H9 (cell line): ENCODE data around the gene FOXA2. TPM values are rescaled to one million over a fixed set of nuclear protein-coding genes. Genes with fewer than 3 reads are reported as not detected.

Experiments
- DNase-seq: peaks from one replicate; pipeline ENCODE4 v3.0.0-alpha.2; 2017
- H2AFZ ChIP-seq: one replicate; pipeline ENCODE4 v1.6.1; 2013; ENCODE audit warnings: mild to moderate bottlenecking, low read length, control low read depth, moderate library complexity
- H2AK5ac ChIP-seq: 2 replicates; pipeline ENCODE4 v1.6.1; 2013; ENCODE audit warnings: low read length, control low read depth, mixed read lengths; ENCODE audit not compliant: insufficient read length
- H2BK120ac ChIP-seq: one replicate; pipeline ENCODE4 v1.6.1; 2013; ENCODE audit warnings: low read depth, mild to moderate bottlenecking, low read length, control low read depth, inconsistent platforms; ENCODE audit not compliant: poor library complexity, severe bottlenecking
- H2BK12ac ChIP-seq: 2 replicates; pipeline ENCODE4 v1.6.1; 2013; ENCODE audit warnings: low read length, control low read depth, mixed read lengths, low read depth; ENCODE audit not compliant: insufficient read length
- H2BK15ac ChIP-seq: 2 replicates; pipeline ENCODE4 v1.6.1; 2013; ENCODE audit warnings: low read depth, low read length, control low read depth
- H2BK20ac ChIP-seq: one replicate; pipeline ENCODE4 v1.6.1; 2013; ENCODE audit warnings: low read depth, mild to moderate bottlenecking, low read length, control low read depth, inconsistent platforms; ENCODE audit not compliant: poor library complexity, severe bottlenecking
- H2BK5ac ChIP-seq: 2 replicates; pipeline ENCODE4 v1.6.1; 2013; ENCODE audit warnings: low read length, control low read depth, mixed read lengths; ENCODE audit not compliant: insufficient read length
- H3K14ac ChIP-seq: 2 replicates; pipeline ENCODE4 v1.6.1; 2013; ENCODE audit warnings: low read length, control low read depth; ENCODE audit not compliant: insufficient read depth
- H3K18ac ChIP-seq: 2 replicates; pipeline ENCODE4 v1.6.1; 2013; ENCODE audit warnings: low read depth, mild to moderate bottlenecking, mixed read lengths, low read length, control low read depth; ENCODE audit not compliant: insufficient read length
- H3K23ac ChIP-seq: 2 replicates; pipeline ENCODE4 v1.6.1; 2013; ENCODE audit warnings: low read length, control low read depth, mixed read lengths, low read depth; ENCODE audit not compliant: insufficient read length
- H3K23me2 ChIP-seq: 2 replicates; pipeline ENCODE4 v1.6.1; 2013; ENCODE audit warnings: low read depth, mild to moderate bottlenecking, mixed read lengths, low read length, control low read depth; ENCODE audit not compliant: insufficient read length, poor library complexity, severe bottlenecking
- H3K27ac ChIP-seq: 2 replicates; pipeline ENCODE4 v1.5.1; 2013; ENCODE audit warnings: low read length, control low read depth, mixed read lengths, low read depth; ENCODE audit not compliant: insufficient read length
- H3K27me3 ChIP-seq: 2 replicates; pipeline ENCODE4 v1.6.1; 2013; ENCODE audit warnings: low read length, control low read depth, inconsistent platforms; ENCODE audit not compliant: insufficient read depth
- H3K4ac ChIP-seq: 2 replicates; pipeline ENCODE4 v1.6.1; 2013; ENCODE audit warnings: low read depth, mild to moderate bottlenecking, control low read depth, inconsistent platforms, low read length, moderate library complexity
- H3K4me1 ChIP-seq: 2 replicates; pipeline ENCODE4 v1.6.1; 2013; ENCODE audit warnings: low read length, control low read depth, inconsistent platforms; ENCODE audit not compliant: insufficient read depth
- H3K4me2 ChIP-seq: 2 replicates; pipeline ENCODE4 v1.6.1; 2013; ENCODE audit warnings: low read length, control low read depth, mixed read lengths; ENCODE audit not compliant: insufficient read length, insufficient read depth
- H3K56ac ChIP-seq: 2 replicates; pipeline ENCODE4 v1.6.1; 2013; ENCODE audit warnings: low read depth, mild to moderate bottlenecking, mixed read lengths, low read length, control low read depth; ENCODE audit not compliant: insufficient read length
- H3K79me1 ChIP-seq: 2 replicates; pipeline ENCODE4 v1.6.1; 2013; ENCODE audit warnings: low read depth, mild to moderate bottlenecking, moderate library complexity, low read length, control low read depth, inconsistent platforms; ENCODE audit not compliant: insufficient read depth, poor library complexity, severe bottlenecking
- H3K79me2 ChIP-seq: 2 replicates; pipeline ENCODE4 v1.6.1; 2013; ENCODE audit warnings: low read length, control low read depth, inconsistent platforms; ENCODE audit not compliant: insufficient read depth
- H3K9ac ChIP-seq: 2 replicates; pipeline ENCODE4 v1.6.1; 2013; ENCODE audit warnings: low read length, control low read depth, mixed read lengths; ENCODE audit not compliant: insufficient read length; ENCODE audit errors: extremely low read depth
- H3K9me3 ChIP-seq: one replicate; pipeline ENCODE4 v1.6.1; 2013; ENCODE audit warnings: low read depth, low read length, inconsistent platforms; ENCODE audit not compliant: control insufficient read depth
- H3T11ph ChIP-seq: one replicate; pipeline ENCODE4 v1.6.1; 2013; ENCODE audit warnings: mild to moderate bottlenecking, low read length, control low read depth, inconsistent platforms
- H4K20me1 ChIP-seq: one replicate; pipeline ENCODE4 v1.6.1; 2013; ENCODE audit not compliant: control insufficient read depth, insufficient read length, insufficient read depth
- H4K5ac ChIP-seq: 2 replicates; pipeline ENCODE4 v1.6.1; 2013; ENCODE audit warnings: low read depth, mild to moderate bottlenecking, mixed read lengths, low read length, control low read depth; ENCODE audit not compliant: insufficient read length
- H4K8ac ChIP-seq: replicated peaks from 2 replicates; pipeline ENCODE4 v1.6.1; 2013; ENCODE audit warnings: low read length, control low read depth, mixed read lengths, low read depth; ENCODE audit not compliant: insufficient read length
- H4K91ac ChIP-seq: 2 replicates; pipeline ENCODE4 v1.6.1; 2013; ENCODE audit warnings: low read depth, mild to moderate bottlenecking, moderate library complexity, mixed read lengths, low read length, control low read depth; ENCODE audit not compliant: insufficient read length
- H3K27ac Mint-ChIP-seq, 3 experiments: 2 replicates in 2 of 3; 3 replicates in 1 of 3; pipeline ENCODE4 v1.8.0; 2020 to 2021; ENCODE audit warnings: mixed read lengths in 3 of 3, mild to moderate bottlenecking in 1 of 3, moderate library complexity in 1 of 3
- H3K27me3 Mint-ChIP-seq: 2 replicates; pipeline ENCODE4 v1.8.0; 2021; ENCODE audit warnings: low read depth, mild to moderate bottlenecking, moderate library complexity, mixed read lengths
- H3K36me3 Mint-ChIP-seq, 3 experiments: 2 replicates in 2 of 3; 3 replicates in 1 of 3; pipeline ENCODE4 v1.8.0; 2020 to 2021; ENCODE audit warnings: low read depth in 3 of 3, mixed read lengths in 3 of 3; ENCODE audit not compliant: insufficient read depth in 1 of 3
- H3K4me1 Mint-ChIP-seq, 2 experiments: 2 replicates each; pipeline ENCODE4 v1.8.0; 2020; ENCODE audit warnings: mixed read lengths in 2 of 2
- H3K4me3 Mint-ChIP-seq, 2 experiments: 2 replicates in 1 of 2; 3 replicates in 1 of 2; pipeline ENCODE4 v1.8.0; 2020 to 2021; ENCODE audit warnings: mild to moderate bottlenecking in 2 of 2, mixed read lengths in 2 of 2, moderate library complexity in 1 of 2
- H3K9me3 Mint-ChIP-seq, 2 experiments: 2 replicates in 1 of 2; 3 replicates in 1 of 2; pipeline ENCODE4 v1.8.0; 2020; ENCODE audit warnings: mild to moderate bottlenecking in 2 of 2, mixed read lengths in 2 of 2, moderate library complexity in 1 of 2
- WGBS: extraction: QIAGEN DNeasy Blood & Tissue Kit; methylation state at CpG from one replicate; pipeline ENCODE4 v1.1.7; 2013; ENCODE audit warnings: missing lambda C conversion rate, low lambda C conversion rate, mixed read lengths; ENCODE audit not compliant: insufficient read length; ENCODE audit errors: extremely low coverage; 5-methylcytosine and 5-hydroxymethylcytosine counted together
- total RNA-seq: library from RNA; stranded (reverse); gene quantifications from 2 replicates; pipeline ENCODE4 v1.2.1, GENCODE V29; 2021
- TF ChIP-seq, protein P1 (sequence below): fragments of 200-600 bp; sonication (generic); conservative IDR thresholded peaks from 3 replicates; pipeline ENCODE4 v1.8.0; 2021; ENCODE audit warnings: antibody characterized with exemption, mild to moderate bottlenecking

Gene FOXA2
- total RNA-seq, 1 experiment from 2014 or later, result not detected

DNA sequence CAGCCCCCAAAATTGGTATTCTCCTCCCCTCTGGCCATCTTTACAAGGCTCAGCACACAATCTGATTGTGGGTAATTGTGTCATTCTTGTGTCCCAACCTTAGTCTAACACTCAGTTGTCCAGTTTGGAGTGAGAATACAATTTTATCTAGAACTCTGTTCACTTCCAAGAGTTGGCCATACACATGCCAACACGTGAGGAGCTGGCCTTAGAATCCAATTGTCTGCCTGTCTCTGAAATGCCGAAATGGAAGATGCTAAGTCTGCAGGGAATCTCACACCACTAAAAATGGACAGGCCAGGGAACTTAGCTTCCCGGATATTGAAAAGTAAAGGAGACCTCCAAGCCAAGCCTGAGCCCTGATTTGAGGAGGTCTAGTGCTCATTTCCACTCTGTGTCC lies 12.3 kb downstream of the FOXA2 start:
- no CpG with 5 or more reads among the region's 3 CpGs for WGBS
- no peaks in the 10 kb centered on the region for H3K9me3 ChIP-seq
- no peak overlapping the region for H3K27ac ChIP-seq
- Mint-ChIP-seq H3K9me3 (peaks cover 0 to 12% of the 10 kb centered on the region in 2 experiments; a peak in 2 of 5 replicates), H3K27me3 (peaks cover 99% of the 10 kb centered on the region), H3K4me1 (peaks cover 40 to 71% of the 10 kb centered on the region in 2 experiments), H3K27ac (no peak overlapping the region), H3K4me3 (no peak overlapping the region), H3K36me3 (no peaks in the 10 kb centered on the region)
- no peak overlapping the region for H3K23ac ChIP-seq
- DNase-seq, result no peak
- H2BK15ac ChIP-seq, result no peak overlapping the region
- H4K8ac ChIP-seq, result no peak overlapping the region
- peaks cover 7% of the 10 kb centered on the region for H3K4me1 ChIP-seq
- no peak overlapping the region for H2BK120ac ChIP-seq
- H4K20me1 ChIP-seq, result no peaks in the 10 kb centered on the region
- no peak overlapping the region for H2AFZ ChIP-seq
- no peak overlapping the region for H2AK5ac ChIP-seq
- no peak overlapping the region for H3T11ph ChIP-seq
- no peaks in the 10 kb centered on the region for H3K79me2 ChIP-seq
- H3K79me1 ChIP-seq, result no peaks in the 10 kb centered on the region
- no peak overlapping the region for H3K14ac ChIP-seq
- no peak overlapping the region for H3K56ac ChIP-seq
- H3K27me3 ChIP-seq, result peaks cover 84% of the 10 kb centered on the region
- H3K9ac ChIP-seq, result no peak overlapping the region
- no peak overlapping the region for H3K4me2 ChIP-seq
- no peak overlapping the region for H2BK20ac ChIP-seq
- no peak overlapping the region for H2BK12ac ChIP-seq
- TF ChIP-seq, protein P1, sequence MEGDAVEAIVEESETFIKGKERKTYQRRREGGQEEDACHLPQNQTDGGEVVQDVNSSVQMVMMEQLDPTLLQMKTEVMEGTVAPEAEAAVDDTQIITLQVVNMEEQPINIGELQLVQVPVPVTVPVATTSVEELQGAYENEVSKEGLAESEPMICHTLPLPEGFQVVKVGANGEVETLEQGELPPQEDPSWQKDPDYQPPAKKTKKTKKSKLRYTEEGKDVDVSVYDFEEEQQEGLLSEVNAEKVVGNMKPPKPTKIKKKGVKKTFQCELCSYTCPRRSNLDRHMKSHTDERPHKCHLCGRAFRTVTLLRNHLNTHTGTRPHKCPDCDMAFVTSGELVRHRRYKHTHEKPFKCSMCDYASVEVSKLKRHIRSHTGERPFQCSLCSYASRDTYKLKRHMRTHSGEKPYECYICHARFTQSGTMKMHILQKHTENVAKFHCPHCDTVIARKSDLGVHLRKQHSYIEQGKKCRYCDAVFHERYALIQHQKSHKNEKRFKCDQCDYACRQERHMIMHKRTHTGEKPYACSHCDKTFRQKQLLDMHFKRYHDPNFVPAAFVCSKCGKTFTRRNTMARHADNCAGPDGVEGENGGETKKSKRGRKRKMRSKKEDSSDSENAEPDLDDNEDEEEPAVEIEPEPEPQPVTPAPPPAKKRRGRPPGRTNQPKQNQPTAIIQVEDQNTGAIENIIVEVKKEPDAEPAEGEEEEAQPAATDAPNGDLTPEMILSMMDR, result no peak
- H4K5ac ChIP-seq, result no peak overlapping the region
- H3K4ac ChIP-seq, result no peak overlapping the region
- H2BK5ac ChIP-seq, result no peak overlapping the region
- no peak overlapping the region for H4K91ac ChIP-seq
- H3K18ac ChIP-seq, result no peak overlapping the region
- peaks cover 9% of the 10 kb centered on the region for H3K23me2 ChIP-seq
